DMS79 treated with DMSO at 0.1 percent for 48 hours (cell line): Measurements from ENCODE around the gene ADAMTS1.
A peak's percentile ranks its signal among the peaks of the same experiment; 100 is the strongest.
"Not testable (repeated sequence)": the region's sequence is repeated elsewhere in the genome, so short reads cannot be mapped to it uniquely, and the experiment has no call there.

Experiments
- DNase-seq: peaks from one replicate; lab custom pipeline; 2025; lab: John Stamatoyannopoulos, UW

ADAMTS1 gene

GRCh38 chr21:26845066-26845758 lies at the start of gene ADAMTS1:
Gene ADAMTS1 (minus strand): TSS chr21:26845409. CDS start chr21:26844954, 455 bp downstream.
- DNase-seq, result no peak

GRCh38 chr21:26892151-26892550 lies 46.9 kb upstream of the ADAMTS1 start:
- DNase-seq, result no peak

- DNase-seq, result no peak
Measured at GRCh38 chr21:26888931-26889330, 43.7 kb upstream of the ADAMTS1 start.

- DNase-seq, result no peak
Measured at GRCh38 chr21:26888256-26888655, 43.0 kb upstream of the ADAMTS1 start.

GRCh38 chr21:26887251-26887650 lies 42.0 kb upstream of the ADAMTS1 start:
- no peak for DNase-seq

- no peak for DNase-seq
Measured at GRCh38 chr21:26884436-26884835, 39.2 kb upstream of the ADAMTS1 start.

GRCh38 chr21:26883768-26884167 lies 38.6 kb upstream of the ADAMTS1 start:
- no peak for DNase-seq

DNA sequence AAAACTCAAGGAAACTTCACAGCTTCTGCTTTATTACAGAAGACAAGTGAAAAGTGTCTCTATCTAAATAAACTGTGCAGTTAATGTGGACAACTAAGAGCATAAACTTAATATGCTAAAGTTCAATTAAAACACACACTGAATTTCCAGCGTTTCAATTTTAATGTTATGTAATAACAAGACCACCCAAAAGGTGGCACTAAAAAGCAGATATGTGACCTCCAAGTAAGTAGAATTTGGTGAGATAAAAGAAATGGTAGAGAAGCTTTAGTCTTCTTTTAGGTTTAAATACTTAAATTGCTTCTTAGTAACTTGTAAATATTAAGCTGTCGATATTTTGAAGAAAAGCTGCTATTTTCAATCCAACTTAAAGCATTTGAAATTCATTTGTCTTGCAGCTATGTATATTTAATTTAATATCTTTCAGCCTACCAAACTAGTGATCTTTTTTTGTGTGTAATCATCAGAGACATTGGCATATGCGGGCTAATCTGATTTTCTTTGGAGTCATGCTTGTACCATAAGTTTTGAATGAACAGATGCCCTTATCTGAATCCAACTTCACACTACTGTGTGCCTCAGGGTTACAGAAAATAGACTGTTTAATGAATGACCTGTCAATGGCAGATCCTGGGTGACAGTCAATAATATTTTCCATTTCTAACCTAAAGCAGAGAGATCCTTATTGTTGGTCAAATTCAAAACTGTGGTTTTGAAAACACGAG lies 36.5 kb upstream of the ADAMTS1 start:
- DNase-seq, result no peak

DNA sequence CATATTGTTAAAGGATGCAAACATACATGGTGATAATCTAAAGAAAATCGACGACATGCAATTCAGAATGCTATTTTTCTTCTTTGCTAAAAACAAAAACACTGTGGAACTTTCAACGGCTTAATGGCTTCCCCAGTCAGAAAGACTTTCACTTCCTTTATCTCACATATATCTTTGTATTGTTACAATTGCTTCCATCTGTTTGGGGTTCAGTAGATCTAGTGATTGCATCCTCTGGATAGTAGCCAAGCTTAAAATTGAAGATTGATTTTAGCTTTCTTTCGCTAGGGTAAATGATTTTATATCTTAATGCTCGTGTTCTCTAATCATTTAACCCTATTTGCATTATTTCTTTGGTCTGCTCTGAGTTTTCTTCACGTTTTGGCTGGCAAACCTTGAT lies 31.8 kb upstream of the ADAMTS1 start:
- DNase-seq, result no peak

GRCh38 chr21:26874347-26874746 lies 29.1 kb upstream of the ADAMTS1 start:
- DNase-seq, result no peak

DNA sequence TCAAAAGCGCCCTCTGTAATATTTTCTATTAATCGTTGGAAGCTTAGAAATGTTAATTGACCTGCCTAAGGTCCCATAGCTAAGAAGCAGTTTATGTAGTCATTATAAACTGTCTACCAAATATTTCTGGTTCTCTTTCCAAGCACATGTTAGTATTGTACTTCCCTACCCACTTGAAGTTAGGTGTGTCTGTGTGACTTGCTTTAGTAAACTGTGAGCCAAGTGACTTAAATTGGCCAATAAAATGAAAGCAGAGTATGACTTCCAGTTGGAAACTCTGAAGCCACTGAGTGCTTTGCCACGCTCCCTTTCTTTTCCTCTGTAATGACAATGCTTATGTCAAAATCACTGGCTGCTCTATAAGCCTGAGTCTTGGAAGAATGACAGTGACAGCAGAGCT lies 20.6 kb upstream of the ADAMTS1 start:
- no peak for DNase-seq

DNA sequence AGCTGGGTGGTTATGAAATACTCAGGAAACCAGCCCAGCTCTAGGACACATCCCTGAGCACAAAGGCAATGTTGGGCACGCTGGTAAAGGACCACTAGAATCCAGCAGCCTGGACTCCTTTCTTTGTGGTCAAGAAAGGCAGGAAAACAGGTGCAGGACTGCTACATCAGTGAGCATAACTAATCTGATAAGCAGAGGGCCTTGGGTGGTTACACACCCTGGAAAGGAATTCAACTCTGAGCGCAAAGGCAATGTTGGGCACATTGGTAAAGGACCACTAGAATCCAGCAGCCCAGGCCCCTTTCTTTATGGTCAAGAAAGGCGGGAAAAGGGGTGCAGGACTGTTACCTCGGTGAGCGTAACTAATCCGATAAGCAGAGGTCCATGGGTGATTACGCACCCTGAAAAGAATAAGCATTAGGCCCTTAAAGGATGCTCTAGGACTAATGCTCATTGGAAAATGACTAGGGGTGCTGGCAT lies 11.7 kb upstream of the ADAMTS1 start:
- DNase-seq, result not testable (repeated sequence)

GRCh38 chr21:26854695-26855094 lies 9.5 kb upstream of the ADAMTS1 start:
- not testable (repeated sequence) for DNase-seq

- no peak for DNase-seq
Measured at GRCh38 chr21:26852423-26852822, 7.2 kb upstream of the ADAMTS1 start.

DNA sequence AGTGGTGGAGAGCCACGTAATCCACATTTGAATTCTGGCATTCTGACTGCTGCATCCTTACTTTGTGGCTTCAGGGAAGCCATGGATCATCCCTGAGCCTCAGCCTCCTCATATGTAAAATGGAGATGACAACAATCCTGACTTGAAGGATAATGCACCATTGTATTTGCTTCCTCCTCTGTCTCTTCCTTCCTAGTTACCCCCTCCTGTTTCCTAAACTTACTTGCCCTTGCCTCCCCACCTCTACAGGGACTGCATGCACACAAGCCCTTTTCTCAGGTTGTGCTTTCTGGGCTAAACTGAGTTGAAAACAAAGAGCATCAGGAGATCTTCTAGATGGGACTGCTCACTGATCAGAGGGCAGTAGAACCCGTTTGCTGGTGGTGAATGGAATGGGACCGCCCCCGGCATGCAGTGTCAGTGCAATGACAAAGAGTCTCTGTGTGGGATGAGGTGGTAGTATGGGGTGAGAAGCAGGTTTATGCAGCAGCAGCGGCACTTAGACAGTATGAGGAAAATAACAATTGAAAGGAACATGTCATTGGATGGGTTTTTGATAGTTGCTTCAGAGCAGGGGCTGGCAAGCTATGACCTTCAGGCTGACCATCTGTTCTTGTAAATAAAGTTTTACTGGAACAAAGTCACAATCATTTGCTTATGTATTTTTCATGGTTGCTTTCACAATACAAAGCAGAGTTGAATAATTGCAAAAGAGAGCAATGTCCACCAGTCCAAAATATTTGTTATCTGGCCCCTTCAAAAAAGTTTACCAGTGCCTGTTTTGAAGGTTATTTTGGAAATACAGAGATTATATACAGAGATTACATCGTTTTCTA lies 6.1 kb upstream of the ADAMTS1 start:
- no peak for DNase-seq

- peak; percentile 10 for DNase-seq
Measured at GRCh38 chr21:26850116-26850643, 5.0 kb upstream of the ADAMTS1 start.

DNA sequence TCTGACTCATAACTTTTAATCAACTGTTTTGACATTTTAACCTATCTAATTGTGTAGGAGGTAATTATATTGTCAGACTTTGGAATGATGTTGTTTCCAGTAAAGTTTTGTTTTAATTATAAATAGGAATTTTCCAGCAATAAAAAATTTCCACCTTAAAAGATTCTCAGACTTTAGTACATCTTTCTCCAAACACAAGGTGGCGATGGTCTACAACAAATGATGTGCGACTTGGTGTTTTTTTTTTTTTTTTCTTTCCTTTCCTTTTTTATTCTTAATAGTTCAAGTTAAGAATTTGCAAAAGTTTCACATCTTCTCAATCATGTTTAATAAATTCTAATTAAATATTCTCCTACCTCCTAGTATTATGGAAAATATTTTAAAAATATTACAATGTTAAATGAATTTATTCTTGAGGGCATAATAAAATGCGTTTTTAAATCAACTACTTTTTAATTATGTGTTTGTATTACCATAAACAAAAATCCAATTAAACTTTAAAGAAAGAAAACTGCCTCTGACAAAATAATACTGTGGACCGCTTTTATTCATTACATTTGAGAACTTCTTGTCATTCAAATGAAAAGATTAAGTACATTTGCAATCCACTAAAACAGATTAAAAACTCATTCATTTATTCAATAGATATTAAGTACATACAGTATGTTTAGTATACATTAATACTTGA lies 4.4 kb upstream of the ADAMTS1 start:
- DNase-seq, result no peak

DNA sequence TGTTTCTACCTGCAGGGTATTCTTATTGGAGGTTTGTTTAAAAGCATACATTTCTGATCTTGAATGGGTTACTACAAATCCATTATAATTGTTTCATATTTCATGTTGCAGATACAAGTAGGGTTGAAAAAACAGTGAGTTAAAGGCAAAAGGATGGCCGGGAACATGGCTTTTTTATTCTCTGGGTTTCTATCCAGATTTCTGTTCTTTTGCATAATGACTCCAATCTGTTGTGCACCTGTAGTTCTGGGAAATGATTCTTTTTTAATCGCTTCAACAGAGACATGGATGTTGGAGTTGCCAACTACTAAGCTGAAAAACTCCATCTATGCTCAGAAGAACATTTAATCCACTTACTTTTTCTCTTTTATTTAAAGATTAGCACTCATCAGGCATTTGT lies 2.7 kb upstream of the ADAMTS1 start:
- DNase-seq, result no peak

DNA sequence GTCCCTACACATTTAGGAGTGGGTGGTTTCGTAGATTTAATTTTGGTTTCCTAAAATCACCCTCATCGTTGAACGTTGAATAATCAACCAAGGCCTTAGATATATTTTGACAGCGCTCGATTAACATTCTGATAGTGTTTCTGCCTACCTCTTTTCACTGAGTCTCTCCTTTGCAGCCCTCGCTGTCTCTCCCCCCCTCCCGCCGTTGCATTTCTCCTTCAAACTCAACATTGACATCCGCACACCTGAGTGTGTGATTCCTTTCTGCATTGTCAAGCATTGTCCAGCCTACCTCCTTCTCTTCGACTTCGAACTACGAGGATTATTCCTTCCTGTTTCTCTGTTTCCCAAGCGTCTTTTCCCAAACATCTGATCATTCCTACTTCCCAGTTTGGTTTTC lies 1.8 kb upstream of the ADAMTS1 start:
- DNase-seq, result no peak

DNA sequence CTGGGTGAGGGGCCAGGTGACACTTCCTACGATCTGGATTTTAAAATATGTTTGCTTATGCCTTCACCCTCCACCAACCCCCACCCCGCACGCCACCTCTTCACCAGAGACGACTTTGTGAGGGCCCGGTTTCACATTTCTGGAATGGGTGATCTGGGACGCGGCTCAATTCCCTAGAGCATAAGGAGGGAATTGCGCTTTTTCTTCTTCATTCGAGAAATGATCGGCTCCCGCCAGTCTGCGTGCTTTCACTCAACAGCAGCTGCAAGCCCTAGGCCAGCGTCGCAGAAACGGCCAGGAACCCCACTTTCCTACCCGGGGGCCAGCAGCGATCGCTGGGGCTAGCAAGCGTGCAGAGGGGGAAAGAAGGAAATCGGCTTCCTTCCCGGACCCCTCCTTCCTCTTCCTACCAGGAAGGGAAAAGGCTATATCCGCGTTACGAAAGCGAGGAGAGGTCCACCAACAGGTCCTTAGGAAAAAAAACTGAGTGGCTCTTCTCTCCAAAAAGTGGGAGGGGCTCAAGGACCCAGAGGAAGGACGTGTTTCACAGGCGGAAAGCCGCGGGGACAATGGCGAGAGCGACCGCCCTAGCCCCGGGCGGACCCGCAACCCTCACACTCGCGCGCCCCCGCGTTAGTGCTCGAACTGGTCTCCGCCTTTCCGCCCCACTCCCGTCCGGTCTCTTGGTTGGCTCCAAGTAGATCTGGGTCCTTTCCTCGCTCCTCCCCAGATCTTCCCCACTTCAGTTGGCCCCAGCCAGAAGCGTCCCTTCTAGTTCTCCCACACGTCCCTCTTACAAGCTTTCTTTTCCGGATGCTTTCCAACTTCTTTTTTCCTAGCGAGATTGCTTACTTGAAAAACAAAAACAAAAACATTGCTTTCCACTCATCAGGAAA lies 1.1 kb upstream of the ADAMTS1 start:
- no peak for DNase-seq

GRCh38 chr21:26845759-26846035 lies 488 bp upstream of the ADAMTS1 start:
- no peak for DNase-seq
